Measurements from ENCODE around the gene SECTM1. TPM values are rescaled to one million over a fixed set of nuclear protein-coding genes. Genes with fewer than 3 reads are reported as not detected.
A peak's percentile ranks its signal among the peaks of the same experiment; 100 is the strongest.

Gene SECTM1
- total and polyA plus RNA-seq, 9 of the 15 experiments (the other 6 are each of a cell fraction or from before 2014, with no cell fraction given), result 0.11 to 0.46 (median 0.18) TPM; not detected in 6

GRCh38 chr17:82378741-82379021 lies 45.1 kb upstream of the SECTM1 start:
- DNase-seq (ENCODE audit: extremely low read depth in 1 of 4, low spot score in 3 of 4), result no peak
- no peak for ATAC-seq
- Histone ChIP-seq H3K4me2 (ENCODE audit: insufficient read depth, low read length) (no peak overlapping the region), H3K9me1 (ENCODE audit: control insufficient read depth, insufficient read depth, low read length) (no peaks in the 10 kb centered on the region), H3K79me2 (ENCODE audit: control insufficient read depth, insufficient read depth, low read length) (no peaks in the 10 kb centered on the region), H3K9me3 (replicated peaks; ENCODE audit: control insufficient read depth, insufficient read depth, low read depth, low read length) (no peaks in the 10 kb centered on the region), H2AFZ (ENCODE audit: low read depth, low read length) (no peak overlapping the region), H3K27ac (ENCODE audit: extremely low read depth, low read depth, low read length) (no peak overlapping the region), H3K9ac (ENCODE audit: insufficient read depth in 1 of 2, low read depth in 2 of 2, low read length in 2 of 2) (peak overlapping the region in 1 of 2 experiments; percentile 74; a peak in 2 of 4 replicates), H3K36me3 (ENCODE audit: control insufficient read depth, insufficient read depth, low read length) (no peaks in the 10 kb centered on the region), H3K4me1 (replicated peaks in 1 of 2; ENCODE audit: control insufficient read depth in 2 of 2, insufficient read depth in 2 of 2, low read length in 2 of 2) (peaks cover 3 to 55% of the 10 kb centered on the region in 2 experiments; a peak in 2 of 5 replicates), H4K20me1 (replicated peaks; ENCODE audit: control insufficient read depth, insufficient read depth, low read length) (no peaks in the 10 kb centered on the region), H3K4me3 (no peak overlapping the region), H3K27me3 (ENCODE audit: control insufficient read depth in 2 of 2, insufficient read depth in 2 of 2, low read length in 2 of 2) (no peaks in the 10 kb centered on the region)
- intact Hi-C loops (cut with micrococcal nuclease) (no loop called here), in situ Hi-C loops (cut with MboI) (no loop called here)
- FAIRE-seq, result no peak
- WGBS (ENCODE audit: insufficient coverage, low coverage, missing lambda C conversion rate), result 10% methylated on average over 10 of the region's 10 CpGs
- TF ChIP-seq ZNF699 (CRISPR knock-in tag; IDR thresholded peaks at IDR 0.05; ENCODE audit: insufficient replicate concordance) (no peak), HDAC1 (IDR thresholded peaks at IDR 0.05) (no peak), TRIM28 (IDR thresholded peaks at IDR 0.05) (no peak), DLX4 (CRISPR knock-in tag; IDR thresholded peaks at IDR 0.05) (no peak), TRIM25 (IDR thresholded peaks at IDR 0.05; ENCODE audit: borderline replicate concordance) (no peak), U2AF1 (optimal IDR thresholded peaks at IDR 0.05; ENCODE audit: low read depth, low read length) (no peak), PTBP1 (IDR thresholded peaks at IDR 0.05; ENCODE audit: low read depth, low read length) (no peak), CCNT2 (IDR thresholded peaks at IDR 0.05; ENCODE audit: borderline replicate concordance, extremely low read depth, insufficient read length, low read depth, low read length) (no peak)
- CTCF ChIA-PET (ENCODE audit: low intra/inter-chr PET ratio), result no interaction called here
- POLR2A ChIA-PET, result interaction anchor here (0.6 to 0.9 kb wide), 3 partner anchors 8 to 438 kb away, joined by 3 read pairs; no protein-coding TSS in a partner anchor
- BruUV-seq (replicated peaks), result no TSS peak
